Measurements from ENCODE around the gene MAD2L1BP.

The MAD2L1BP gene

DNA sequence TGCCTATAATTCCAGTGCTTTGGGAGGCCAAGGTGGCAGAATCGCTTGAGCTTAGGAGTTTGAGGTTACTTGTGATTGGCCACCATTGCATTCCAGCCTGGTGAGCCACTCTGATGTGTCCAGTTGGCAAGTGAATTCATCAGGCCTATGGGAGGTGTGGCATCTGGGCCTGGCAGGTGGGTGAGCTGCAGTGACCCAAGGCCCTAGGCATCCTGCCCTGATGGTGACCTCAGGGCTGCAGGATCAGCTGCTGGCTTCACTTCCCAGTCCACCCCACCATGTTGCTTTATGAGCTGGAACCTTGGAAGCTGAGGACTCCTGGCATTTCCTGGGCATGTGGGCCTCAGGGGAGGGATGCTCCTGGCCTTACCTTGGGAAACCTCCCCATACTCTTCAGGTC, 29.7 kb downstream of the MAD2L1BP start:
- CTCF ChIA-PET = interaction anchor here (0.7 to 9.1 kb wide), 15 partner anchors 9 to 412 kb away, joined by 3 to 89 read pairs (median 6); partner anchors contain the start of gene GTPBP2
- Histone ChIP-seq H3K9me3 (ENCODE audit: control extremely low read depth in 1 of 5, control insufficient read depth in 4 of 5, insufficient read depth in 2 of 5, low read depth in 1 of 5, low read length in 4 of 5) (peaks cover 0 to 5% (median 0%) of the 10 kb centered on the region in 5 experiments), H3K4me1 (ENCODE audit: control extremely low read depth in 1 of 4, control insufficient read depth in 4 of 4, insufficient read depth in 4 of 4, low read length in 3 of 4) (peaks cover 0 to 15% (median 13%) of the 10 kb centered on the region in 4 experiments), H3K27me3 (replicated peaks in 2 of 5; ENCODE audit: control insufficient read depth in 4 of 5, insufficient read depth in 5 of 5, low read length in 4 of 5) (no peaks in the 10 kb centered on the region), H3K4me3 (ENCODE audit: control insufficient read depth in 1 of 7, extremely low read depth in 1 of 7, insufficient read depth in 4 of 7, low read depth in 2 of 7, low read length in 6 of 7) (no peak overlapping the region), H3K36me3 (ENCODE audit: control insufficient read depth in 4 of 4, insufficient read depth in 4 of 4, low read length in 3 of 4) (peaks cover 0 to 3% (median 0%) of the 10 kb centered on the region in 4 experiments), H3K27ac (ENCODE audit: insufficient read depth in 1 of 2, low read depth in 1 of 2, low read length in 2 of 2, poor library complexity in 1 of 2, severe bottlenecking in 2 of 2) (no peak overlapping the region)
- POLR2A ChIA-PET = interaction anchor here (0.6 to 1.0 kb wide), 3 partner anchors 7 to 109 kb away, joined by 3 to 4 read pairs (median 3); no protein-coding TSS in a partner anchor
- 100% methylated on average over 1 of the region's 1 CpG for WGBS (ENCODE audit: insufficient coverage)
- DNase-seq = no peak

DNA sequence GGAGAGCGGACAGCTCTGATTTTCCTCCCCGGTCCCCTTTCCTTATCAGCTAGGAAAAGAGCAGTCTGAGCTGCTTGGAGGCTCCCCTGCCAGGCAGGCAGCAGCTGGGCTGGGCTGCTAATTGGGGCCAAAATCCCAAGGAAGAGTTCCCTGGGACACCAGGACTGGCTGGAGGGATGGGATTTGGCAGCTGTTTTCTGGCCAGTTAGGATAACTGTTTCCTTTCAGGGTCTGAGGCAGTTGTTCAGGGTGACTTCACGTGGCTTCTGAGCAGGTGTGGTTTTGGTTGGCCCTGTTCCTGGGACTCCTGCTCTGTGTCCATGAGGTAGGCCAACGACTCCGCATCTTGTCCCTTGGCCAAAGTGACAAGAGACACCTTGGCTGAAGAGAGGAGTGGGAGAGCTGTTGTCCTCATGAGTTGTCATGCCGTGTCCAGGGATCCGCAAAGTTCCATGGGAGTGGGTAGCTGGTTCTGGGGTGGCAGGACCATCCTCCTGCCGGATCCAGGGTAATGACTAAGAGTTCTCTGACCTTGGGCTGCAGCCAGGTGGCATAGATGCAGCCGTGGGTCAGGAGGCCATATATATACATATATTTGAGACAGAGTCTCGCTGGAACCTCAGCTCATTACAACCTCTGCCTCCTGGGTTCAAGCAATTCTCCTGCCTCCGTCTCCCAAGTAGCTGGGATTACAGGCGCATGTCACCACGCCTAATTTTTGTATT, 30.7 kb downstream of the MAD2L1BP start:
- H3K9me3 ChIP-seq (ENCODE audit: control extremely low read depth in 1 of 5, control insufficient read depth in 4 of 5, insufficient read depth in 2 of 5, low read depth in 1 of 5, low read length in 4 of 5) = no peaks in the 10 kb centered on the region
- H3K4me1 ChIP-seq (ENCODE audit: control extremely low read depth in 1 of 4, control insufficient read depth in 4 of 4, insufficient read depth in 4 of 4, low read length in 3 of 4) = peaks cover 0 to 18% (median 14%) of the 10 kb centered on the region in 4 experiments
- H3K36me3 ChIP-seq (ENCODE audit: control insufficient read depth in 4 of 4, insufficient read depth in 4 of 4, low read length in 3 of 4) = peaks cover 2 to 11% (median 8%) of the 10 kb centered on the region in 4 experiments
- no peak for DNase-seq
- no peak overlapping the region for H3K27ac ChIP-seq (ENCODE audit: insufficient read depth in 1 of 2, low read depth in 1 of 2, low read length in 2 of 2, poor library complexity in 1 of 2, severe bottlenecking in 2 of 2)
- H3K27me3 ChIP-seq (replicated peaks in 2 of 5; ENCODE audit: control insufficient read depth in 4 of 5, insufficient read depth in 5 of 5, low read length in 4 of 5) = no peaks in the 10 kb centered on the region
- 86% methylated on average over 10 of the region's 13 CpGs for WGBS (ENCODE audit: insufficient coverage)
- no peak overlapping the region for H3K4me3 ChIP-seq (ENCODE audit: control insufficient read depth in 1 of 7, extremely low read depth in 1 of 7, insufficient read depth in 4 of 7, low read depth in 2 of 7, low read length in 6 of 7)
- ChIA-PET POLR2A (interaction anchor here (0.6 to 1.0 kb wide), 2 partner anchors 8 to 108 kb away, joined by 3 to 4 read pairs; no protein-coding TSS in a partner anchor), CTCF (interaction anchor here (0.6 to 9.1 kb wide), 25 partner anchors 8 to 667 kb away, joined by 3 to 89 read pairs (median 4); partner anchors contain the start of genes GTPBP2 and RSPH9)

DNA sequence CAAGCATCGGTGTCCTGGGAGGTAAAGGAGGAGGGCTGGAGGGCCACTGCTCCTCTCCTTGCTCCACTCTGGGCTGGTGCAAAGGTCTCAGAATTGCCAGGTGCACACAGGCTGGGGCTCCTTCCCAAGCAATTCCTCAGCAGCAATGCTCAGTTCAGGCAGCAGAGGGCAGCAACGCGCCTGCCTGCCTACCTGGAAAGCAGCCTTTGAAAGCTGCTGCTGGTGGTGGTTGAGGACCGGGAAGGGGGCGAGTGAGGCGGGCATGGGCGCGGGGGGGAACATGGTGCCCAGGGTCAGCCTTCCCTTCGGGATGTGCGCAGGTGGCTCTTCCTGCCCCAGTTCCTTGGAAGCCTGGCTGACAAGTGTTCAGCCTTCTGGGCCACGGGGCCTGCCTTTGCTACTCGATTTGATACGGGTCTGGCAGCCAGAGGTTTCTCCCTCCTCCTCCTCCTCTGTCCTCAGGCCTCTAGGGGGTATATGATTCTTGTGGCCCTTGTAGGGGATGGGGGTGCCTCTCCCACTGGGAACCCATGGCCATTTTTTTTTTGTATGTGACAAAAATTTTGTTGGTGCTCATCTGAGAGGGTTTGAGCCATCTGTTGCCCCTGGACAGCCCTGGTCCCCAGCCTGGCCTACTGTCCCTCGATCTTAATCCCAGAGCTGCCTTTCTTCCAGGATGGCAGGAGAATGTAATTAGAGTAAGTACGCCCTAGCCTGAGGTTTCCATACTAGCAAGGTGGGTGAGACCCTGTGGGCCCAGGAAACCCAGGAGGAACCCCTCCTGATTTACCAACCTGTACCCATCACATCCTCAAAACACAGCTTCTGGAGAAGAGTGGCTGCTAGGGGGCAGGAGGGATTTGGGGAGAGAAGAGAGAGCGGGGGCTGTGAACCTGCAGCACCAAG, 31.9 kb downstream of the MAD2L1BP start:
- Histone ChIP-seq H3K4me3 (ENCODE audit: control insufficient read depth in 1 of 7, extremely low read depth in 1 of 7, insufficient read depth in 4 of 7, low read depth in 2 of 7, low read length in 6 of 7) (peak overlapping the region in 3 of 7 experiments; percentile 4 to 62 (median 37)), H3K4me1 (ENCODE audit: control extremely low read depth in 1 of 4, control insufficient read depth in 4 of 4, insufficient read depth in 4 of 4, low read length in 3 of 4) (peaks cover 0 to 18% (median 14%) of the 10 kb centered on the region in 4 experiments), H3K27me3 (replicated peaks in 2 of 5; ENCODE audit: control insufficient read depth in 4 of 5, insufficient read depth in 5 of 5, low read length in 4 of 5) (no peaks in the 10 kb centered on the region), H3K27ac (ENCODE audit: insufficient read depth in 1 of 2, low read depth in 1 of 2, low read length in 2 of 2, poor library complexity in 1 of 2, severe bottlenecking in 2 of 2) (no peak overlapping the region), H3K9me3 (ENCODE audit: control extremely low read depth in 1 of 5, control insufficient read depth in 4 of 5, insufficient read depth in 2 of 5, low read depth in 1 of 5, low read length in 4 of 5) (no peaks in the 10 kb centered on the region), H3K36me3 (ENCODE audit: control insufficient read depth in 4 of 4, insufficient read depth in 4 of 4, low read length in 3 of 4) (peaks cover 8 to 21% (median 18%) of the 10 kb centered on the region in 4 experiments)
- POLR2A ChIA-PET = interaction anchor here (1.3 kb wide), 1 partner anchor 412 kb away, joined by 3 read pairs; no protein-coding TSS in a partner anchor
- CTCF ChIA-PET = interaction anchor here (0.6 to 9.1 kb wide), 30 partner anchors 9 to 1712 kb away, joined by 3 to 89 read pairs (median 4); partner anchors contain the start of gene RSPH9
- WGBS (ENCODE audit: insufficient coverage) = 7% methylated on average over 11 of the region's 16 CpGs
- DNase-seq = peak; percentile 58 to 78 (median 70)

DNA sequence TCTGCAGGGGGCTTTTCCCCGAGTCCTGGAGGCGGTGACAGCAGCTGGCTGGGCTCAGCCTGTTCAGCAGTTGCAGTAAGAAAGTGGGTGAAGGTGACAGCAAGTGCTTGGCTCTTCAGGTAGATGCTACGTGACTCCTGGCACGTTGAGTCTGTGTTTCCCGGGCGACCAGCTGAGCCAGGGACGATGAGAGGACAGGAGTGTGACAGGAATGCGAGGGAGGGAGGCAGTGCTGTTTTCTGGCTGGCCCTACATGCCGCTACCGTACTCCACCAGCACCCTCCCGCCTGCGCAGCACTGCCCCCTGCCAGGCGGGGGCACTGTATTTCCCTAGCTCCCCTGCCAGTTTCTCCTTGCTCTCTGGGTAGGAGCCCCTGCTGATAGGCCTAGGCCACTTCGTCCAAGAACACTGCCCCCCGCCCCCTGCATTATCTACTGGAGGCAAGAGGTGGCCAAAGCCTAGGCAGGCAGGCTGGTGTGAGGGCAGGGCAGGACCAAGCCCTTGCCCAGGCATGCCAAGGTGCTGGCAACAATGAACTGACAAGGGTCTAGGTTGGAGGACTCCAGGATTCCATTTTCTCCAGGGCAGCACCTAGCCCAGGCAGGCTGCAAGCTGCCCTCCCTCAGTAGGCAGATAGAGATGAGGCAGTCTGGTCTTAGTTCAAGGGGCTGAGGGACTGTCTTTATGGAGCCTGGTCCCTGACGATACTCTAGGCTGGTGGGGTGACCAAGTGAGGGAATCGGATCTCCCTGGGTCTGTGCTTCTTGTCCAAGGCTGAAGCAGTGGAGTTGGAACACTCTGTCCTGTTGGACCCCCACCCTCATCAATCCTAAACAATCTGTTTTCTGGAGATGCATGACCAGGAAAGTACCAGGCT, 32.8 kb downstream of the MAD2L1BP start:
- ChIA-PET CTCF (interaction anchor here (0.7 to 9.1 kb wide), 24 partner anchors 10 to 417 kb away, joined by 3 to 89 read pairs (median 5); partner anchors contain the start of gene RSPH9), POLR2A (interaction anchor here (1.3 kb wide), 1 partner anchor 411 kb away, joined by 3 read pairs; no protein-coding TSS in a partner anchor)
- H3K27ac ChIP-seq (ENCODE audit: insufficient read depth in 1 of 2, low read depth in 1 of 2, low read length in 2 of 2, poor library complexity in 1 of 2, severe bottlenecking in 2 of 2) = no peak overlapping the region
- peak overlapping the region in 2 of 7 experiments; percentile 1 to 38 for H3K4me3 ChIP-seq (ENCODE audit: control insufficient read depth in 1 of 7, extremely low read depth in 1 of 7, insufficient read depth in 4 of 7, low read depth in 2 of 7, low read length in 6 of 7)
- 20% methylated on average over 15 of the region's 17 CpGs for WGBS (ENCODE audit: insufficient coverage)
- H3K9me3 ChIP-seq (ENCODE audit: control extremely low read depth in 1 of 5, control insufficient read depth in 4 of 5, insufficient read depth in 2 of 5, low read depth in 1 of 5, low read length in 4 of 5) = no peaks in the 10 kb centered on the region
- peaks cover 10 to 27% (median 22%) of the 10 kb centered on the region in 4 experiments for H3K36me3 ChIP-seq (ENCODE audit: control insufficient read depth in 4 of 4, insufficient read depth in 4 of 4, low read length in 3 of 4)
- H3K27me3 ChIP-seq (replicated peaks in 2 of 5; ENCODE audit: control insufficient read depth in 4 of 5, insufficient read depth in 5 of 5, low read length in 4 of 5) = no peaks in the 10 kb centered on the region
- peak; percentile 67 to 81 (median 81) for DNase-seq
- H3K4me1 ChIP-seq (ENCODE audit: control extremely low read depth in 1 of 4, control insufficient read depth in 4 of 4, insufficient read depth in 4 of 4, low read length in 3 of 4) = peaks cover 0 to 18% (median 14%) of the 10 kb centered on the region in 4 experiments

DNA sequence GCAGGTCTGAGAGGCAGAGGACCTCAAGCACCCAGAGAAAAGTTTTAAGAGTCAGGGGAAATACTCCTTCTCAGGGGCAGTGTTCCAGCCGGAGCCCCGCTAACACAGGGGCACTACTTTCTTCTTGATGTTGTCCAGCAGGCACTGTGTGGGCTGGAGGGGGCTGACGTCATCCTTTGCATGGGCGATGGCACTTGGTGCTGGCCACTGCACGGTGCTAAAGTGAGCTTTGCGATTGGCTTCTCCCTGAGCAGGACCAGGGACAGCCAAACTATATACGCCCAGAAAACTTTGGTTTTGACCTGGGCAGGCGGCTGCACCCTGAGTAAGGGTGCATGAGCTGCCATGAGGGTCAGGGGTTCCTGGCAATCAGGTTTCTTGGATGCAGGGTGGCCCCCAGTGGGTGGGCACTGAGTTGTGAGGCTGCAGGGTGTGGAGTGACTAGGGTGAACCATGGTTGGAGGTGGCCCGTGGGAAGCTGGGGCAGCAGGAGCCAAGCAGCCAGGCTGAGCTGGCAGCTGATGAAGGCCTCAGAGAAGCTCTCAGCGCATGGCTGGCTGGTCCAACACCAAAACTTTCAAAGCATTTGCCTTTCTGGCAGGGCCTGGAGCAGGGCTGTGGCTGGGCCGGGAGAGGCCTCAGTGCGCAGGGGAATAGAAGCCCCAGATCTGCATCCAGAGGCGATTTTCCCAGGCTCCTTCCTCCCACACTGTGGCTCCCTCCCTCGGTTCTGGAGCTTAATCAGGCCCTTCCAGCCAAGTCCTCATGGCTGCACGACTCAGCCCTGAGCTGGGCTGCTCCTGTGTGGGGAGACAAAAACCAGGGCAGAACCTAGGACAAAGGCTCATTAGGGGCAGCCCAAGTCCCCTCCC, 33.6 kb downstream of the MAD2L1BP start:
- H3K4me1 ChIP-seq (ENCODE audit: control extremely low read depth in 1 of 4, control insufficient read depth in 4 of 4, insufficient read depth in 4 of 4, low read length in 3 of 4) = peaks cover 0 to 18% (median 14%) of the 10 kb centered on the region in 4 experiments
- H3K27me3 ChIP-seq (replicated peaks in 2 of 5; ENCODE audit: control insufficient read depth in 4 of 5, insufficient read depth in 5 of 5, low read length in 4 of 5) = no peaks in the 10 kb centered on the region
- H3K36me3 ChIP-seq (ENCODE audit: control insufficient read depth in 4 of 4, insufficient read depth in 4 of 4, low read length in 3 of 4) = peaks cover 10 to 36% (median 29%) of the 10 kb centered on the region in 4 experiments
- ChIA-PET POLR2A (interaction anchor here (0.7 kb wide), 1 partner anchor 14 kb away, joined by 5 read pairs; no protein-coding TSS in a partner anchor), CTCF (interaction anchor here (0.8 to 9.1 kb wide), 13 partner anchors 12 to 416 kb away, joined by 3 to 89 read pairs (median 5); partner anchors contain the start of gene RSPH9)
- WGBS (ENCODE audit: insufficient coverage) = 92% methylated on average over 15 of the region's 15 CpGs
- no peak for DNase-seq
- H3K27ac ChIP-seq (ENCODE audit: insufficient read depth in 1 of 2, low read depth in 1 of 2, low read length in 2 of 2, poor library complexity in 1 of 2, severe bottlenecking in 2 of 2) = no peak overlapping the region
- H3K9me3 ChIP-seq (ENCODE audit: control extremely low read depth in 1 of 5, control insufficient read depth in 4 of 5, insufficient read depth in 2 of 5, low read depth in 1 of 5, low read length in 4 of 5) = no peaks in the 10 kb centered on the region
- no peak overlapping the region for H3K4me3 ChIP-seq (ENCODE audit: control insufficient read depth in 1 of 7, extremely low read depth in 1 of 7, insufficient read depth in 4 of 7, low read depth in 2 of 7, low read length in 6 of 7)

Data from common myeloid progenitor, CD34-positive (primary cell).